K562 (cell line): ENCODE data around the gene FAM110D. TPM values are rescaled to one million over a fixed set of nuclear protein-coding genes. Genes with fewer than 3 reads are reported as not detected.
A peak's percentile ranks its signal among the peaks of the same experiment; 100 is the strongest.

Source experiments
- CHD1 ChIP-seq: fragments of 200-600 bp; sonication (generic); IDR thresholded peaks from one replicate; pipeline ENCODE4 v1.6.1; 2012; ENCODE audit warnings: mild to moderate bottlenecking, moderate library complexity, low read length, inconsistent platforms
- CREM ChIP-seq: IDR thresholded peaks from 2 replicates; pipeline ENCODE4 v1.6.1; 2014; ENCODE audit warnings: antibody characterized with exemption, low read depth
- E2F3 ChIP-seq: fragments of 250-450 bp; sonication (Bioruptor Pico); IDR thresholded peaks from 2 replicates; pipeline ENCODE4 v1.4.0; 2020; ENCODE audit warnings: mild to moderate bottlenecking
- E2F4 ChIP-seq: sonication (generic); formaldehyde crosslinking; IDR thresholded peaks from 2 replicates; pipeline ENCODE4 v1.8.0; 2022; ENCODE audit warnings: mild to moderate bottlenecking, low read depth, missing genetic modification reagents
- ETV5 ChIP-seq: sonication (generic); formaldehyde crosslinking; IDR thresholded peaks from 2 replicates; pipeline ENCODE4 v1.4.0; 2020; ENCODE audit warnings: low read depth, mild to moderate bottlenecking, missing genetic modification reagents
- NFRKB ChIP-seq: fragments of 450-650 bp; IDR thresholded peaks from 2 replicates; pipeline ENCODE4 v1.6.1; 2016; ENCODE audit warnings: low read depth
- PHB ChIP-seq: fragments of 250-450 bp; sonication (Bioruptor Pico); IDR thresholded peaks from 2 replicates; pipeline ENCODE4 v1.5.0; 2021
- POLR2B ChIP-seq: fragments of 450-650 bp; IDR thresholded peaks from 2 replicates; pipeline ENCODE4 v1.6.1; 2018; ENCODE audit warnings: low read depth; ENCODE audit not compliant: partially characterized antibody
- SIX5 ChIP-seq, 2 experiments: IDR thresholded peaks; 2 replicates each; pipeline ENCODE4 v1.6.1; 2011; ENCODE audit warnings: low read length in 2 of 2, borderline replicate concordance in 1 of 2, low read depth in 1 of 2, mild to moderate bottlenecking in 1 of 2, moderate library complexity in 1 of 2; ENCODE audit not compliant: insufficient read depth in 1 of 2
- SPI1 ChIP-seq: IDR thresholded peaks from 2 replicates; pipeline ENCODE4 v1.6.1; 2011; ENCODE audit warnings: low read depth, low read length, control low read depth, borderline replicate concordance
- TCF15 ChIP-seq: fragments of 250-450 bp; sonication (Bioruptor Pico); IDR thresholded peaks from 2 replicates; pipeline ENCODE4 v1.8.0; 2022; ENCODE audit warnings: moderate library complexity, mild to moderate bottlenecking, inconsistent platforms
- TEAD4 ChIP-seq, 2 experiments: sonication (generic) in 1 of 2; formaldehyde crosslinking in 1 of 2; IDR thresholded peaks; 2 replicates each; pipeline versions ENCODE4 v1.6.1 to v1.8.0; 2012 to 2022; ENCODE audit warnings: borderline replicate concordance in 1 of 2, inconsistent platforms in 1 of 2, low read length in 1 of 2, mild to moderate bottlenecking in 1 of 2, missing genetic modification reagents in 1 of 2
- TGIF2 ChIP-seq: sonication (generic); formaldehyde crosslinking; IDR thresholded peaks from 2 replicates; pipeline ENCODE4 v1.8.1; 2022; ENCODE audit warnings: mild to moderate bottlenecking, missing genetic modification reagents, moderate library complexity
- UBTF ChIP-seq, 2 experiments: IDR thresholded peaks; 2 replicates each; pipeline ENCODE4 v1.6.1; 2012; ENCODE audit warnings: improper control_type of control experiment in 2 of 2, low read depth in 2 of 2, low read length in 2 of 2, borderline replicate concordance in 1 of 2
- ZKSCAN1 ChIP-seq: fragments of 150-350 bp; IDR thresholded peaks from 2 replicates; pipeline ENCODE4 v1.6.1; 2016; ENCODE audit warnings: low read depth, low read length
- ZNF239 ChIP-seq: fragments of 250-450 bp; sonication (Bioruptor Pico); IDR thresholded peaks from 2 replicates; pipeline ENCODE4 v1.4.0; 2020; ENCODE audit warnings: mild to moderate bottlenecking
- ZNF583 ChIP-seq: fragments of 250-450 bp; sonication (Bioruptor Pico); IDR thresholded peaks from 2 replicates; pipeline ENCODE4 v1.4.0; 2020
- ZNF780A ChIP-seq: fragments of 250-450 bp; sonication (Bioruptor Pico); IDR thresholded peaks from 2 replicates; pipeline ENCODE4 v1.5.0; 2021; ENCODE audit warnings: mild to moderate bottlenecking
- polyA plus RNA-seq, 8 experiments: library from polyadenylated mRNA; depleted of rRNA in 4 of 8; stranded (reverse) in 5 of 8; unstranded in 3 of 8; fragments of >200 nt; fragmentation: Nextera tagmentation in 2 of 8; fragmentation: Illumina TruSeq in 1 of 8; extraction: Ambion mirVana in 2 of 8; extraction: Trizol in 1 of 8; gene quantifications; 2 replicates each; pipeline versions ENCODE4 v1.2.1 to v1.2.3, GENCODE V29; 2011 to 2014; ENCODE audit warnings: inconsistent platforms in 1 of 8, missing spikeins in 1 of 8
- total RNA-seq, 7 experiments: library from RNA; depleted of rRNA in 6 of 7; stranded (reverse); fragments of >200 nt in 6 of 7; fragmentation: Illumina TruSeq in 2 of 7; extraction: Trizol in 2 of 7; gene quantifications; 2 replicates each; pipeline versions ENCODE4 v1.2.1 to v1.2.3, GENCODE V29; 2011 to 2021; ENCODE audit warnings: low replicate concordance in 1 of 7
- TF ChIP-seq, protein P1 (sequence below): sonication (generic); formaldehyde crosslinking; IDR thresholded peaks from 2 replicates; pipeline ENCODE4 v1.8.0; 2022; ENCODE audit warnings: mild to moderate bottlenecking, missing genetic modification reagents
- TF ChIP-seq, protein P2 (sequence below): fragments of 250-450 bp; sonication (Bioruptor Pico); IDR thresholded peaks from 2 replicates; pipeline ENCODE4 v1.6.1; 2021; ENCODE audit warnings: mild to moderate bottlenecking
- TF ChIP-seq, protein P3 (sequence below): fragments of 450-650 bp; IDR thresholded peaks from 2 replicates; pipeline ENCODE4 v1.6.1; 2017; ENCODE audit warnings: mild to moderate bottlenecking, moderate library complexity

Gene FAM110D
- total and polyA plus RNA-seq, 9 of the 15 experiments (the other 6 are each of a cell fraction or from before 2014, with no cell fraction given): 0.04 to 1.1 (median 0.33) TPM

DNA sequence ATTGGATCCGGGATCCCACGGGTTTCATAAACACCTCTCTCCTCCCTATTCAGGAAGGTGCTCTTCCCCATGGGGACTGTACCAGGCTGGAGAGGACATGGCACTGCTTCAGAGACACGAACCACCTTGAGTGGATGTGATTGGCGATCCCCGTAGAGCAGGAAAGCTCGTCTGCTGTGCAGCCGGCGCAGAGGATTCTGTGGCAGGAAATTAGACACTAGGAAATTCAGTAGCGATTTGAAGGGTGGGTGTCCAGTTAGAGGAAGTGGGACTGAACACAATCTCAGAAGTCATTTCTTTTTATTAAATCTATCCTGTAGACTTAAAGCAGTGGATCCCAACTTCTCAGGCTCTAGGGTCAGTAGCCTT is 46.5 kb upstream of the FAM110D start (continued):
- TF ChIP-seq, protein P1, sequence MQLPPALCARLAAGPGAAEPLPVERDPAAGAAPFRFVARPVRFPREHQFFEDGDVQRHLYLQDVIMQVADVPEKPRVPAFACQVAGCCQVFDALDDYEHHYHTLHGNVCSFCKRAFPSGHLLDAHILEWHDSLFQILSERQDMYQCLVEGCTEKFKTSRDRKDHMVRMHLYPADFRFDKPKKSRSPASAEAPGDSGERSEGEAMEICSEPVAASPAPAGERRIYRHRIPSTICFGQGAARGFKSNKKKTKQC (CRISPR knock-in tag): no peak
- TF ChIP-seq CHD1 (peak; percentile 42), PHB (CRISPR knock-in tag) (peak; percentile 93; the same call in 1 of the 2 replicates), ETV5 (CRISPR knock-in tag) (0 out of 2 replicates have a peak, but pooled peaks have one; percentile 13), E2F3 (CRISPR knock-in tag) (0 out of 2 replicates have a peak, but pooled peaks have one; percentile 7), SPI1 (peak; percentile 92), E2F4 (0 out of 2 replicates have a peak, but pooled peaks have one; percentile 48), ZNF583 (no peak), SIX5 (IDR thresholded peaks at IDR 0.05; ENCODE audit: borderline replicate concordance in 1 of 2, insufficient read depth in 1 of 2, low read depth in 1 of 2, low read length in 2 of 2) (no peak), UBTF (IDR thresholded peaks at IDR 0.05; ENCODE audit: borderline replicate concordance in 1 of 2, low read depth in 2 of 2, low read length in 2 of 2) (peak in 1 of 2 experiments; percentile 5; a peak in 1 of 4 replicates), POLR2B (peak; percentile 45), ZNF239 (CRISPR knock-in tag) (no peak), CREM (peak; percentile 1; the same call in 1 of the 2 replicates), TEAD4 (IDR thresholded peaks at IDR 0.05; ENCODE audit: low read length) (0 out of 2 replicates have a peak, but pooled peaks have one; percentile 18), TEAD4 (CRISPR knock-in tag; IDR thresholded peaks at IDR 0.05; ENCODE audit: borderline replicate concordance) (no peak), TGIF2 (CRISPR knock-in tag) (no peak), ZNF780A (CRISPR knock-in tag) (no peak), NFRKB (peak; percentile 36; the same call in 1 of the 2 replicates), TCF15 (CRISPR knock-in tag) (peak; percentile 49; the same call in 1 of the 2 replicates), ZKSCAN1 (peak; percentile 6; the same call in 1 of the 2 replicates)
- TF ChIP-seq, protein P2, sequence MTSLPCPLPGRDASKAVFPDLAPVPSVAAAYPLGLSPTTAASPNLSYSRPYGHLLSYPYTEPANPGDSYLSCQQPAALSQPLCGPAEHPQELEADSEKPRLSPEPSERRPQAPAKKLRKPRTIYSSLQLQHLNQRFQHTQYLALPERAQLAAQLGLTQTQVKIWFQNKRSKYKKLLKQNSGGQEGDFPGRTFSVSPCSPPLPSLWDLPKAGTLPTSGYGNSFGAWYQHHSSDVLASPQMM: 0 out of 2 replicates have a peak, but pooled peaks have one; percentile 33
- TF ChIP-seq, protein P3, sequence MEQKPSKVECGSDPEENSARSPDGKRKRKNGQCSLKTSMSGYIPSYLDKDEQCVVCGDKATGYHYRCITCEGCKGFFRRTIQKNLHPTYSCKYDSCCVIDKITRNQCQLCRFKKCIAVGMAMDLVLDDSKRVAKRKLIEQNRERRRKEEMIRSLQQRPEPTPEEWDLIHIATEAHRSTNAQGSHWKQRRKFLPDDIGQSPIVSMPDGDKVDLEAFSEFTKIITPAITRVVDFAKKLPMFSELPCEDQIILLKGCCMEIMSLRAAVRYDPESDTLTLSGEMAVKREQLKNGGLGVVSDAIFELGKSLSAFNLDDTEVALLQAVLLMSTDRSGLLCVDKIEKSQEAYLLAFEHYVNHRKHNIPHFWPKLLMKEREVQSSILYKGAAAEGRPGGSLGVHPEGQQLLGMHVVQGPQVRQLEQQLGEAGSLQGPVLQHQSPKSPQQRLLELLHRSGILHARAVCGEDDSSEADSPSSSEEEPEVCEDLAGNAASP: no peak
